ENCODE data around the gene GTF2A2. TPM values are rescaled to one million over a fixed set of nuclear protein-coding genes. Genes with fewer than 3 reads are reported as not detected.

GTF2A2 gene, protein sequence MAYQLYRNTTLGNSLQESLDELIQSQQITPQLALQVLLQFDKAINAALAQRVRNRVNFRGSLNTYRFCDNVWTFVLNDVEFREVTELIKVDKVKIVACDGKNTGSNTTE
- 18.9 and 19.2 TPM in 2 replicates for total RNA-seq

GRCh38 chr15:59656897-59657634, at the start of gene GTF2A2:
Gene GTF2A2 (minus strand): TSS chr15:59657515. CDS start chr15:59652277, 5,238 bp downstream.
- Histone ChIP-seq H3K4me3 (ENCODE audit: insufficient read depth, low read length) (peak within 1 kb of the TSS; percentile 91), H3K9me3 (ENCODE audit: low read depth, low read length) (no peaks in the 10 kb centered on the region), H3K4me2 (ENCODE audit: insufficient read depth, low read length) (peak within 1 kb of the TSS; percentile 88), H3K27ac (ENCODE audit: low read depth, low read length) (peak within 1 kb of the TSS; percentile 73), H3K36me3 (ENCODE audit: insufficient read depth, low read length) (peaks cover 20% of the 10 kb centered on the region), H3K27me3 (ENCODE audit: insufficient read depth, low read length) (no peaks in the 10 kb centered on the region), H3K79me2 (ENCODE audit: insufficient read depth, low read length) (peaks cover 54% of the 10 kb centered on the region), H2AFZ (ENCODE audit: low read length) (peak within 1 kb of the TSS; percentile 79), H3K4me1 (ENCODE audit: insufficient read depth, low read length) (peaks cover 11% of the 10 kb centered on the region), H4K20me1 (ENCODE audit: insufficient read depth, low read length) (peaks cover 27% of the 10 kb centered on the region)
- DNase-seq (ENCODE audit: insufficient read length, low spot score, missing footprints), result peak; percentile 95
- TF ChIP-seq CTCF (IDR thresholded peaks at IDR 0.05; ENCODE audit: extremely low read depth, low read depth, low read length), result no peak

DNA sequence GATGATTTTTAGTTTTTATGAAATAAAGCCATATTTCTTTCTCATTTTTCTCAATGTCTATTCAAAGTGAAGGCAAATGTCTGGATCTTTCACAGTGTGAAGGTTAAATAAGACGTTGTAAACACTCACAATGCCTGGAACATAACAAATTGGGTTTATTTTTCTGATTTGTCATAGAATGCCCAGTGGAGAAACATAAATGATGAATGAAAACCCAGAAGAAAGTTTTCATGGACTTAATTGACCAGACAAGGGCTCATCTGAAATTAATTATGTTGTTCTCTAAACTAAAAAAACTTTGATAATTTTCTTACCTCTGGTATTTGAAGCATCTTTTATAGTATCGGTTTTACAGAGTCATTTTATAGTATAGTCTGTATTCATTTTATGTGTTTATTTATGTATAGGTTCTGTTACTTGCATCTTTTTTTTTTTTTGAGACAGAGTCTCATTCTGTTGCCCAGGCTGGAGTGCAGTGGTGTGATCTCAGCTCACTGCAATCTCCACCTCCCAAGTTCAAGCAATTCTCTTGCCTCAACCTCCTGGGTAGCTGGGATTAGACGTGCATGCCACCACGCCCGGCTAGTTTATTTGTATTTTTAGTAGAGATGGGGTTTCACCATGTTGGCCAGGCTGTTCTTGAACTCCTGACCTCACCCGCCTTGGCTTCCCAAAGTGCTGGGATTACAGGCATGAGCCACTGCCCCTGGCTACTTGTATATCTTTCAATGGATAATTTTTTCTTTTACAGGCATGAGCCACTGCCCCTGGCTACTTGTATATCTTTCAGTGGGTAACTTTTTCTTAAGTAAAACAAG, 46.9 kb upstream of the GTF2A2 start:
- Histone ChIP-seq H3K4me2 (ENCODE audit: insufficient read depth, low read length) (no peak overlapping the region), H3K4me1 (ENCODE audit: insufficient read depth, low read length) (no peaks in the 10 kb centered on the region), H3K9me3 (ENCODE audit: low read depth, low read length) (no peaks in the 10 kb centered on the region), H3K4me3 (ENCODE audit: insufficient read depth, low read length) (no peak overlapping the region), H2AFZ (ENCODE audit: low read length) (no peak overlapping the region), H3K36me3 (ENCODE audit: insufficient read depth, low read length) (no peaks in the 10 kb centered on the region), H3K27ac (ENCODE audit: low read depth, low read length) (no peak overlapping the region), H3K27me3 (ENCODE audit: insufficient read depth, low read length) (peaks cover 15% of the 10 kb centered on the region), H3K79me2 (ENCODE audit: insufficient read depth, low read length) (no peaks in the 10 kb centered on the region), H4K20me1 (ENCODE audit: insufficient read depth, low read length) (no peaks in the 10 kb centered on the region)
- no peak for TF ChIP-seq CTCF (IDR thresholded peaks at IDR 0.05; ENCODE audit: extremely low read depth, low read depth, low read length)
- no peak for DNase-seq (ENCODE audit: insufficient read length, low spot score, missing footprints)

- Histone ChIP-seq H3K27ac (ENCODE audit: low read depth, low read length) (no peak overlapping the region), H3K4me3 (ENCODE audit: insufficient read depth, low read length) (no peak overlapping the region), H3K4me1 (ENCODE audit: insufficient read depth, low read length) (no peaks in the 10 kb centered on the region), H3K4me2 (ENCODE audit: insufficient read depth, low read length) (no peak overlapping the region), H3K27me3 (ENCODE audit: insufficient read depth, low read length) (peaks cover 14% of the 10 kb centered on the region), H4K20me1 (ENCODE audit: insufficient read depth, low read length) (no peaks in the 10 kb centered on the region), H2AFZ (ENCODE audit: low read length) (no peak overlapping the region), H3K79me2 (ENCODE audit: insufficient read depth, low read length) (no peaks in the 10 kb centered on the region), H3K9me3 (ENCODE audit: low read depth, low read length) (no peaks in the 10 kb centered on the region), H3K36me3 (ENCODE audit: insufficient read depth, low read length) (no peaks in the 10 kb centered on the region)
- TF ChIP-seq CTCF (IDR thresholded peaks at IDR 0.05; ENCODE audit: extremely low read depth, low read depth, low read length), result no peak
- no peak for DNase-seq (ENCODE audit: insufficient read length, low spot score, missing footprints)
These were observed 45.0 kb upstream of the GTF2A2 start for GRCh38 chr15:59702351-59702750.

GRCh38 chr15:59701880-59702279, 44.6 kb upstream of the GTF2A2 start:
- Histone ChIP-seq H3K27me3 (ENCODE audit: insufficient read depth, low read length) (peaks cover 14% of the 10 kb centered on the region), H3K9me3 (ENCODE audit: low read depth, low read length) (no peaks in the 10 kb centered on the region), H3K4me1 (ENCODE audit: insufficient read depth, low read length) (no peaks in the 10 kb centered on the region), H3K27ac (ENCODE audit: low read depth, low read length) (no peak overlapping the region), H3K4me3 (ENCODE audit: insufficient read depth, low read length) (no peak overlapping the region), H3K4me2 (ENCODE audit: insufficient read depth, low read length) (no peak overlapping the region), H3K79me2 (ENCODE audit: insufficient read depth, low read length) (no peaks in the 10 kb centered on the region), H2AFZ (ENCODE audit: low read length) (no peak overlapping the region), H4K20me1 (ENCODE audit: insufficient read depth, low read length) (no peaks in the 10 kb centered on the region), H3K36me3 (ENCODE audit: insufficient read depth, low read length) (no peaks in the 10 kb centered on the region)
- DNase-seq (ENCODE audit: insufficient read length, low spot score, missing footprints), result no peak
- no peak for TF ChIP-seq CTCF (IDR thresholded peaks at IDR 0.05; ENCODE audit: extremely low read depth, low read depth, low read length)
